BJ (cell line): ENCODE data around the gene FBXO41. TPM values are rescaled to one million over a fixed set of nuclear protein-coding genes. Genes with fewer than 3 reads are reported as not detected.
A peak's percentile ranks its signal among the peaks of the same experiment; 100 is the strongest.

Experiments
- CTCF ChIA-PET: fragments of 350-600 bp; formaldehyde crosslinking; extraction: SDS; loops from one replicate; lab custom pipeline; 2021; ENCODE audit warnings: antibody characterized with exemption, inconsistent platforms; lab: Yijun Ruan, JAX
- POLR2A ChIA-PET: fragments of 300-600 bp; sonication (Branson Sonifier 250); formaldehyde crosslinking; extraction: SDS; loops from one replicate; lab custom pipeline; 2021; ENCODE audit warnings: antibody characterized with exemption; lab: Charles Lee
- DNase-seq: peaks from one replicate; pipeline ENCODE4 v3.0.0-alpha.2; 2011; ENCODE audit warnings: low read depth
- H3K27me3 ChIP-seq: 2 replicates; pipeline ENCODE4 v1.6.0; 2011; ENCODE audit warnings: low read length; ENCODE audit not compliant: control insufficient read depth, insufficient read depth
- H3K36me3 ChIP-seq: 2 replicates; pipeline ENCODE4 v1.5.1; 2011; ENCODE audit warnings: low read length; ENCODE audit not compliant: control insufficient read depth, insufficient read depth
- H3K4me3 ChIP-seq: 2 replicates; pipeline ENCODE4 v1.5.1; 2011; ENCODE audit warnings: low read depth, mild to moderate bottlenecking, control low read depth, low read length
- polyA plus RNA-seq: library from polyadenylated mRNA; depleted of rRNA; stranded (reverse); fragments of >200 nt; gene quantifications from 2 replicates; pipeline ENCODE4 v1.2.3, GENCODE V29; 2011
- TF ChIP-seq, protein P1 (sequence below): IDR thresholded peaks from 2 replicates; pipeline ENCODE4 v1.5.1; 2011; ENCODE audit warnings: low read depth, mild to moderate bottlenecking, control low read depth, inconsistent platforms, low read length, moderate library complexity; ENCODE audit not compliant: insufficient read depth

FBXO41 gene
- polyA plus RNA-seq, 1 experiment = 2.4 TPM

DNA sequence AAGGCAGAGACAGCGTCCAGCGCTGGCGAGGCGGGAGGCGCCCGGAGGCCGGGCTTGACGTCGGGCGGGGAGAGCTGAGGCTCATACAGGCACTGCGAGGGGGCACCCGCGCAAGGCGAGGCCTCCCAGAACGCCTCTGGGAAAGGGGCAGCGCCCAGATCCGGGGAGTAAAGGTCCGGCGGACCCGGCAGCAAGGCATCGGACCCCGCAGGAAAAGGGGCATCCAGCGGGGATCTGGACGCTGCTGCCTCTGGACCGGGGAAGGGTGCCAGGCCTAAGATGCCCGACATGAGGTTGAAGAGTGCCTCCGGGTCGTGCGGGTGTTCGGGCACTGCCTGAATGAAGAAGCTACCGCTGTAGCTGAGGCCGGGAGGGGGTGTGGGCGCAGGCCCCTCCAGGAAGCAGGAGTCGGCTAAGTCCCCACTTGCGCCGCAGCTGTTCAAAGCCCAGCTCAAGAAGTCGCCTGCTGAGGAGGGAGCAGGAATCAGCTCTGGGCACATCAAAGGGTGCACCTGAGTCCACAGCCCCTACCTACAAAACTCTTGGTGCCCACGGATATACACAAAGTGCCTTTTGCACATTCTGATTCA lies 8.1 kb upstream of the FBXO41 start:
- POLR2A ChIA-PET = no interaction called here
- CTCF ChIA-PET = interaction anchor here (1.1 kb wide), 1 partner anchor 115 kb away, joined by 3 read pairs; no protein-coding TSS in a partner anchor
- TF ChIP-seq, protein P1, sequence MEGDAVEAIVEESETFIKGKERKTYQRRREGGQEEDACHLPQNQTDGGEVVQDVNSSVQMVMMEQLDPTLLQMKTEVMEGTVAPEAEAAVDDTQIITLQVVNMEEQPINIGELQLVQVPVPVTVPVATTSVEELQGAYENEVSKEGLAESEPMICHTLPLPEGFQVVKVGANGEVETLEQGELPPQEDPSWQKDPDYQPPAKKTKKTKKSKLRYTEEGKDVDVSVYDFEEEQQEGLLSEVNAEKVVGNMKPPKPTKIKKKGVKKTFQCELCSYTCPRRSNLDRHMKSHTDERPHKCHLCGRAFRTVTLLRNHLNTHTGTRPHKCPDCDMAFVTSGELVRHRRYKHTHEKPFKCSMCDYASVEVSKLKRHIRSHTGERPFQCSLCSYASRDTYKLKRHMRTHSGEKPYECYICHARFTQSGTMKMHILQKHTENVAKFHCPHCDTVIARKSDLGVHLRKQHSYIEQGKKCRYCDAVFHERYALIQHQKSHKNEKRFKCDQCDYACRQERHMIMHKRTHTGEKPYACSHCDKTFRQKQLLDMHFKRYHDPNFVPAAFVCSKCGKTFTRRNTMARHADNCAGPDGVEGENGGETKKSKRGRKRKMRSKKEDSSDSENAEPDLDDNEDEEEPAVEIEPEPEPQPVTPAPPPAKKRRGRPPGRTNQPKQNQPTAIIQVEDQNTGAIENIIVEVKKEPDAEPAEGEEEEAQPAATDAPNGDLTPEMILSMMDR = no peak
- Histone ChIP-seq H3K27me3 (peaks cover 47% of the 10 kb centered on the region), H3K36me3 (no peaks in the 10 kb centered on the region), H3K4me3 (no peak overlapping the region)
- DNase-seq = no peak

DNA sequence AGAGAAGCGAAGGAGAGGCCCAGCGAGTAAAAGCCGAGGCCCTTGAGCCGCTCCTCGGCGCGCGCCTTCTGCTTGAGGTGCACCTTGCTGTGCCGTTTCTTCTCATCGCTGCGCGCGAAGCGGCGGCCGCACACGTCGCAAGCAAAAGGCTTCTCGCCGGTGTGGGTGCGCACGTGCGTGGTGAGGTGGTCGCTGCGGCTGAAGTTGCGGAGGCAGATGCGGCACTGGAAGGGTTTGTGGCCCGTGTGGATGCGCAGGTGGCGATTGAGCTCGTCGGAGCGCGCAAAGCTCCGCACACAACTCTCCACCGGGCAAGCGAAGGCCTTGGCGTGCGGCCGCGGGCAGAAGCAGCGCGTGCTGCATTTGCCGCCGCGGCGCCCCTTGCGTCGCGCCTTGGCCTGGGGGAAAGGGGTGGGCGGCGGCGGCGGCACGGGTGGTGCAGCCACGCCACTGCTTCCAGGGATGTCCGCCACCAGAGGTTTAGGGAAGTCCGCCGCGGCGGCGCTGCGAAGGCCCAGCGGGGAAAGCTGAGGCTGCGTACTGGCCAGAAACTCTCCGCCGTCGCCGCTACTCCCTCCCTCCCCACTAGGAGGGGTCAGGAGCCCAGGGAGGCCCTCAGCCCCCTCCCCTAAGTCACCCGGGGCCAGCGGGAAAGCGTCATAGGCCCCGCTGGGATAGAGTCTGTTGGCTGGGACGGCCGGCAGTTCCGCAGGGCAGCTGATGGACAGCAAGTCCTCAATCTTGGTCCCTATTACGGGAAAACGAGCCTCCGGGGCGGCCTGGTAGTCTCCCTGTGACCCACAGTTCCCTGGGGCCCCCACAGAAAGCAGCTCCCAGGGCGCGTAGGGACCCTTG lies 7.4 kb upstream of the FBXO41 start:
- ChIA-PET CTCF (interaction anchor here (1.1 kb wide), 1 partner anchor 114 kb away, joined by 3 read pairs; no protein-coding TSS in a partner anchor), POLR2A (no interaction called here)
- H3K27me3 ChIP-seq = peaks cover 51% of the 10 kb centered on the region
- TF ChIP-seq, protein P1 = peak; percentile 17; the same call in 1 of the 2 replicates
- H3K36me3 ChIP-seq = no peaks in the 10 kb centered on the region
- DNase-seq = no peak
- peak overlapping the region; percentile 17; the same call in 1 of the 2 replicates for H3K4me3 ChIP-seq

DNA sequence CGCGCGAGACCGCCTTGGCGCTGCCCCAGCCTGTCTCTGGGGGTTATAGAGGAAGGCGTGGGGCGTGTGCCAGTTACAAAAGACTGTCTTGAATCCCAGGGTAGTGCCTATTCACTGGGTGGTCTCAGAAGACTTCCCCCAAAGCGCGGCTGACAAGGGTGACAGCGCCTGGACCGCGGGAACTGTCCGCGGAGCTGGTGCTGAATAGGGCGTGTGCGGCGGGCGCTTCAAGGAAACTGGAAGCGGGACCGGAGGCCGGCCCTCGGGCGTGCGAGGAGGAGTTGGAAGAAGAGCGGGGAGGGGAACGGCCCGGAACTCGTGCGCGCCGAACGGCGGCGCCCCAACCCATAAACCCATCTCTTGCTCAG lies 6.8 kb upstream of the FBXO41 start:
- TF ChIP-seq, protein P1 = no peak
- H3K4me3 ChIP-seq = peak overlapping the region; percentile 17; the same call in 1 of the 2 replicates
- H3K27me3 ChIP-seq = peaks cover 54% of the 10 kb centered on the region
- no peaks in the 10 kb centered on the region for H3K36me3 ChIP-seq
- no peak for DNase-seq
- ChIA-PET CTCF (interaction anchor here (0.7 to 2.9 kb wide), 5 partner anchors 11 to 95 kb away, joined by 3 to 14 read pairs (median 3); partner anchors contain the start of gene PRADC1), POLR2A (no interaction called here)

DNA sequence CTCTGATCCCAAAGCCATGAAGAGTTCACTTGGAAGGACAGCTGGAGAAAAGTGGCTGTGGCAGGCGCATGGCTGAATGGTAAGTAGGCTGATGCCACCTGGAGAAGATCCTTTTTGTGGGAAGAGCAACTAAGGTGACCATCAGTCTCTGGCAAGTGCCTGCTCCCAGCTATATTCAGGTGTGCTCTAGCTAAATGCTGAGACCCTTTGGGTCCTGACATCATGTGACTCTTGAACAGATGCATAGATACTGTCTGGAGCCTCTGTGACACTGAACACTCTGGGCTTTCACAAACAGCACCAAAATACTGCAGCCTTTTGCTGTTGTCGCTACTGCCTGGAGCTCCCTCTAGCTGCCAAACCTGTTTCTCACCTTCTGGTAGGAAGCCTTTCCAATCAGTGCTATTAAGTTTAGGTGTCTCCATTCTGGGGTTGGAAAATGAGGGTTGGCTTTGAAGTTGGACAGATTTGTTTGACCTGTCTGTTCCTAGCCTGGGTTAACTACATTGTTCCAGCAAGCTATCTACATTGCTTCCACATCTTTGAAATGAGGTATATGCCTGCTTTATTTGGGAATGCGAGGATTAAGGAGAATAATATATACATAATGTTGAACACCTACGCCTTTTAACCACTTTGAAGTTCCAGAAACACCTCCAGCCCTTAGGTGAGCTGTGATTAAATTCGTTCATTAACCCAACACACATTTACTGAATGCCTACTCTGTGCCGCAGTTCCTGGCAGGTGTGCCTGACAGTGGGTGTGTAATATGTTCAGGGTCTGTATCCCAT lies 6.0 kb upstream of the FBXO41 start:
- TF ChIP-seq, protein P1 = peak; percentile 77
- no peak overlapping the region for H3K4me3 ChIP-seq
- peaks cover 53% of the 10 kb centered on the region for H3K27me3 ChIP-seq
- H3K36me3 ChIP-seq = no peaks in the 10 kb centered on the region
- ChIA-PET CTCF (interaction anchor here (0.7 to 2.9 kb wide), 13 partner anchors 10 to 891 kb away, joined by 3 to 14 read pairs (median 3); partner anchors contain the start of genes CCT7 and PRADC1), POLR2A (no interaction called here)
- no peak for DNase-seq

DNA sequence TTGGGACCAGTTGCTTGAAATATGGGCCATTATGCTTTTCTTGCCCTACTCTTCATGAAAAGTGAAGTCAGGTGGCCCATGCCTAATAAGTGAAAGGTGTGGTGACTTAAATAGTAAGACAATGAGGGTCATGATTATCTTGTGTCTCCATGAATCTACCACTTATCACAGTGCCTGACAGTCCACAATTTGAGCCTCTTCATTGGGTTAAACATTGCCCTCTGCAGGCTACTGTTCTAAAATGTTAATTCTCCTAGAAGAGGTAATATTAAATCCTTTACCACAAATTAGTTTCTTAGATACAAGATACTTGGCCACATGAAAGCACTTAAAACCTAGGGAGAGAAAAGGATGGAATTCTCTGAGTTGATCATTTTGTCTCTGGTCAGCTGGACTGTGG lies 5.0 kb upstream of the FBXO41 start:
- Histone ChIP-seq H3K36me3 (no peaks in the 10 kb centered on the region), H3K4me3 (no peak overlapping the region), H3K27me3 (peaks cover 47% of the 10 kb centered on the region)
- TF ChIP-seq, protein P1 = no peak
- DNase-seq = no peak
- ChIA-PET POLR2A (no interaction called here), CTCF (interaction anchor here (1.0 to 2.9 kb wide), 2 partner anchors 9 to 55 kb away, joined by 3 to 14 read pairs; partner anchors contain the start of gene CCT7)
